IMR-90 (cell line): ENCODE results near the gene LRRC8B. TPM values are rescaled to one million over a fixed set of nuclear protein-coding genes. Genes with fewer than 3 reads are reported as not detected.

Source experiments
- ATAC-seq: fragments of 200-7000 bp; cut with Tn5 transposase; 2 replicates; pipeline ENCODE4 v1.9.1; 2020; ENCODE audit warnings: low read depth, mild to moderate bottlenecking, moderate library complexity
- BruUV-seq: library from RNA; stranded (reverse); fragments of 400-500 nt; replicated peaks from 2 replicates; lab custom pipeline; 2021; lab: Mats Ljungman, UMichigan
- CTCF ChIA-PET: fragments of 300-600 bp; formaldehyde crosslinking; extraction: SDS; loops from one replicate; lab custom pipeline; 2021; ENCODE audit warnings: antibody characterized with exemption; lab: Yijun Ruan, JAX
- POLR2A ChIA-PET: fragments of 300-600 bp; sonication (Branson Sonifier 250); formaldehyde crosslinking; loops from one replicate; lab custom pipeline; 2022; ENCODE audit warnings: antibody characterized with exemption; ENCODE audit not compliant: unreplicated experiment; lab: Charles Lee
- DNase-seq: peaks from one replicate; pipeline ENCODE4 v3.0.0; 2013
- H2AFZ ChIP-seq: replicated peaks from 2 replicates; pipeline ENCODE3; 2013; ENCODE audit warnings: low read length, mild to moderate bottlenecking; ENCODE audit not compliant: poor library complexity
- H2AK5ac ChIP-seq: 2 replicates; pipeline ENCODE4 v1.6.1; 2013; ENCODE audit warnings: low read depth, low read length, inconsistent platforms
- H2AK9ac ChIP-seq: replicated peaks from 2 replicates; pipeline ENCODE3; 2013; ENCODE audit warnings: mild to moderate bottlenecking, low read depth, low read length, moderate library complexity; ENCODE audit not compliant: poor library complexity
- H2BK120ac ChIP-seq: 2 replicates; pipeline ENCODE4 v1.6.1; 2013; ENCODE audit warnings: low read depth, low read length, inconsistent platforms
- H2BK15ac ChIP-seq: 3 replicates; pipeline ENCODE4 v1.6.1; 2013; ENCODE audit warnings: low read depth, low read length, inconsistent platforms
- H2BK20ac ChIP-seq: 2 replicates; pipeline ENCODE4 v1.6.1; 2013; ENCODE audit warnings: low read depth, mild to moderate bottlenecking, inconsistent platforms, low read length, moderate library complexity
- H2BK5ac ChIP-seq: 2 replicates; pipeline ENCODE4 v1.6.1; 2013; ENCODE audit warnings: mild to moderate bottlenecking, low read depth, low read length, inconsistent platforms; ENCODE audit not compliant: poor library complexity, severe bottlenecking
- H3K14ac ChIP-seq: replicated peaks from 2 replicates; pipeline ENCODE4 v1.6.1; 2013; ENCODE audit warnings: low read depth, low read length, inconsistent platforms
- H3K18ac ChIP-seq: 2 replicates; pipeline ENCODE4 v1.6.1; 2013; ENCODE audit warnings: low read depth, low read length, control low read depth
- H3K23ac ChIP-seq: 2 replicates; pipeline ENCODE4 v1.6.1; 2013; ENCODE audit warnings: low read depth, low read length, inconsistent platforms
- H3K27ac ChIP-seq: 2 replicates; pipeline ENCODE4 v1.5.1; 2013; ENCODE audit warnings: mild to moderate bottlenecking, control low read depth, low read length; ENCODE audit not compliant: insufficient read depth
- H3K27me3 ChIP-seq: 2 replicates; pipeline ENCODE4 v1.6.1; 2013; ENCODE audit warnings: low read length; ENCODE audit not compliant: control insufficient read depth, insufficient read depth
- H3K36me3 ChIP-seq: 2 replicates; pipeline ENCODE4 v1.6.1; 2013; ENCODE audit warnings: low read length, mixed read lengths; ENCODE audit not compliant: control insufficient read depth, insufficient read depth
- H3K4ac ChIP-seq: 2 replicates; pipeline ENCODE4 v1.6.1; 2013; ENCODE audit warnings: low read depth, low read length, inconsistent platforms
- H3K4me1 ChIP-seq: 2 replicates; pipeline ENCODE4 v1.6.1; 2013; ENCODE audit warnings: low read length, mixed read lengths; ENCODE audit not compliant: control insufficient read depth, insufficient read depth
- H3K4me2 ChIP-seq: 2 replicates; pipeline ENCODE4 v1.6.1; 2013; ENCODE audit warnings: low read depth, mild to moderate bottlenecking, control low read depth, low read length, moderate library complexity
- H3K4me3 ChIP-seq: 2 replicates; pipeline ENCODE4 v1.5.1; 2013; ENCODE audit warnings: low read depth, mild to moderate bottlenecking, control low read depth, low read length, moderate library complexity; ENCODE audit not compliant: insufficient read depth
- H3K56ac ChIP-seq: 2 replicates; pipeline ENCODE4 v1.6.1; 2013; ENCODE audit warnings: low read length, inconsistent platforms; ENCODE audit not compliant: insufficient read depth; ENCODE audit errors: extremely low read depth
- H3K79me1 ChIP-seq, 2 experiments: 2 replicates each; pipeline ENCODE4 v1.6.1; 2013; ENCODE audit warnings: low read length in 2 of 2, inconsistent platforms in 1 of 2, low read depth in 1 of 2
- H3K9ac ChIP-seq: 2 replicates; pipeline ENCODE4 v1.6.1; 2013; ENCODE audit warnings: low read depth, low read length, control low read depth
- H3K9me1 ChIP-seq: 2 replicates; pipeline ENCODE4 v1.6.1; 2013; ENCODE audit warnings: low read length, inconsistent platforms; ENCODE audit not compliant: insufficient read depth
- H3K9me3 ChIP-seq: 2 replicates; pipeline ENCODE4 v1.6.1; 2013; ENCODE audit warnings: low read length; ENCODE audit not compliant: control insufficient read depth, insufficient read depth
- H4K20me1 ChIP-seq: 2 replicates; pipeline ENCODE4 v1.6.1; 2013; ENCODE audit warnings: low read length, inconsistent platforms; ENCODE audit not compliant: insufficient read depth
- H4K5ac ChIP-seq: 2 replicates; pipeline ENCODE4 v1.6.1; 2013; ENCODE audit warnings: mild to moderate bottlenecking, low read depth, low read length, control low read depth
- H4K8ac ChIP-seq, 2 experiments: 2 replicates each; pipeline ENCODE4 v1.6.1; 2013; ENCODE audit warnings: low read depth in 2 of 2, low read length in 2 of 2, control low read depth in 1 of 2, inconsistent platforms in 1 of 2
- H4K91ac ChIP-seq: 2 replicates; pipeline ENCODE4 v1.6.1; 2013; ENCODE audit warnings: low read depth, low read length, inconsistent platforms; ENCODE audit not compliant: insufficient read depth
- CEBPB ChIP-seq: IDR thresholded peaks from 2 replicates; pipeline ENCODE4 v1.6.1; 2012; ENCODE audit warnings: low read depth, low read length, improper control_type of control experiment
- MAFK ChIP-seq: IDR thresholded peaks from 2 replicates; pipeline ENCODE4 v1.6.1; 2012; ENCODE audit warnings: low read depth, low read length, improper control_type of control experiment
- NFE2L2 ChIP-seq: fragments of 150-350 bp; IDR thresholded peaks from 2 replicates; pipeline ENCODE4 v1.6.1; 2016; ENCODE audit warnings: low read depth, mild to moderate bottlenecking, low read length
- WGBS, 2 experiments: methylation state at CpG; one replicate each; pipeline versions ENCODE4 v1.1.5 to v1.1.7; 2013; ENCODE audit warnings: missing lambda C conversion rate in 2 of 2; ENCODE audit not compliant: insufficient read length in 1 of 2; ENCODE audit errors: extremely low coverage in 2 of 2; 5-methylcytosine and 5-hydroxymethylcytosine counted together
- dilution Hi-C: fragments of 300-500 bp; cut with HindIII; formaldehyde crosslinking; loops from one replicate; pipeline ENCODE4 v1.14.3; 2018; ENCODE audit warnings: low sequenced_read_pairs; ENCODE audit not compliant: unreplicated experiment
- in situ Hi-C: fragments of 300-500 bp; cut with MboI; formaldehyde crosslinking; loops from 3 replicates; pipeline ENCODE4 v1.14.3; 2019; ENCODE audit warnings: low sequenced_read_pairs, inconsistent platforms, mixed read lengths
- intact Hi-C: fragments of 100-400 bp; cut with micrococcal nuclease; formaldehyde crosslinking; loops from 2 replicates; pipeline ENCODE4 v1.10.0; 2022
- polyA plus RNA-seq, 3 experiments: library from polyadenylated mRNA; depleted of rRNA; stranded (reverse); fragments of >200 nt; gene quantifications; 2 replicates each; pipeline ENCODE4 v1.2.3, GENCODE V29; 2012; ENCODE audit warnings: low replicate concordance in 1 of 3
- total RNA-seq: library from RNA; depleted of rRNA; stranded (reverse); fragments of >200 nt; gene quantifications from 2 replicates; pipeline ENCODE4 v1.2.3, GENCODE V29; 2012

Gene LRRC8B
- total and polyA plus RNA-seq, 2 of the 4 experiments (the other 2 are of a cell fraction), result 0.74 to 1.8 TPM

GRCh38 chr1:89633800-89634625, 109.4 kb downstream of the LRRC8B start:
- WGBS, 2 experiments, result 0% methylated on average over 7 of the region's 32 CpGs; no CpG with 5 or more reads in 1 of the 2 experiments
- dilution Hi-C loops, result no loop called here
- H3K4me2 ChIP-seq, result peak overlapping the region; percentile 99
- intact Hi-C loops, result loop anchor here (2.0 to 5.0 kb wide), 2 partner anchors 88 to 151 kb away; no protein-coding TSS in a partner anchor
- no TSS peak for BruUV-seq
- POLR2A ChIA-PET, result no interaction called here
- H3K9me1 ChIP-seq, result no peaks in the 10 kb centered on the region
- peak overlapping the region; percentile 86 for H2BK15ac ChIP-seq
- H2BK20ac ChIP-seq, result peak overlapping the region; percentile 78
- H3K23ac ChIP-seq, result peak overlapping the region; percentile 94
- H2BK5ac ChIP-seq, result peak overlapping the region; percentile 89
- H3K4ac ChIP-seq, result peak overlapping the region; percentile 88
- ATAC-seq (peak; percentile 13), DNase-seq (peak; percentile 48)
- H2AK5ac ChIP-seq, result peak overlapping the region; percentile 95
- CTCF ChIA-PET, result interaction anchor here (0.9 to 3.3 kb wide), 2 partner anchors 11 to 129 kb away, joined by 4 to 19 read pairs; no protein-coding TSS in a partner anchor
- peak overlapping the region; percentile 92 for H3K9ac ChIP-seq
- peak overlapping the region; percentile 94 for H4K91ac ChIP-seq
- H2BK120ac ChIP-seq, result peak overlapping the region; percentile 82
- H3K56ac ChIP-seq, result peak overlapping the region; percentile 87
- peak overlapping the region; percentile 45 to 89 for H4K8ac ChIP-seq
- H3K9me3 ChIP-seq, result no peaks in the 10 kb centered on the region
- peaks cover 12% of the 10 kb centered on the region for H3K4me1 ChIP-seq
- peak overlapping the region; percentile 65; the same call in 1 of the 2 replicates for H4K5ac ChIP-seq
- H3K27me3 ChIP-seq, result no peaks in the 10 kb centered on the region
- H3K36me3 ChIP-seq, result no peaks in the 10 kb centered on the region
- H3K18ac ChIP-seq, result peak overlapping the region; percentile 81
- peaks cover 10 to 34% of the 10 kb centered on the region in 2 experiments for H3K79me1 ChIP-seq
- in situ Hi-C loops, result loop anchor here (5.0 to 10.0 kb wide), 2 partner anchors 123 to 361 kb away; partner anchors contain the start of gene ZNF326
- no peaks in the 10 kb centered on the region for H4K20me1 ChIP-seq
- H3K4me3 ChIP-seq, result peak overlapping the region; percentile 96
- H3K14ac ChIP-seq, result peak overlapping the region; percentile 85
- peak overlapping the region; percentile 98 for H2AFZ ChIP-seq
- peak overlapping the region; percentile 86 for H2AK9ac ChIP-seq
- no peak for TF ChIP-seq MAFK
- TF ChIP-seq CEBPB, result peak; percentile 66; the same call in 1 of the 2 replicates
- TF ChIP-seq NFE2L2, result no peak
- peak overlapping the region; percentile 91 for H3K27ac ChIP-seq
